Central memory CD4-positive, alpha-beta T cell (primary cell): ENCODE measurements around the gene PIGS.

ENCODE experiments used
- DNase-seq: peaks from one replicate; pipeline ENCODE4 v3.0.0; 2022

Gene PIGS

GRCh38 chr17:28505986-28506665, 65.2 kb downstream of the PIGS start, which contains the start of gene FOXN1:
Gene FOXN1 (plus strand): TSS chr17:28506348. CDS start chr17:28523970, 17,622 bp downstream.
- DNase-seq, result no peak

- no peak for DNase-seq
Observed at GRCh38 chr17:28503420-28503819, 67.9 kb downstream of the PIGS start.
